AG04450 (cell line): Measurements from ENCODE around the gene COL23A1. TPM values are rescaled to one million over a fixed set of nuclear protein-coding genes. Genes with fewer than 3 reads are reported as not detected.

Experiments
- CTCF ChIA-PET: fragments of 300-600, 350-600 bp; formaldehyde crosslinking; extraction: SDS; loops from one replicate; lab custom pipeline; 2022; ENCODE audit warnings: antibody characterized with exemption, inconsistent platforms; lab: Charles Lee
- POLR2A ChIA-PET: fragments of 350-600 bp; formaldehyde crosslinking; extraction: SDS; loops from one replicate; lab custom pipeline; 2021; ENCODE audit warnings: antibody characterized with exemption, inconsistent platforms; lab: Yijun Ruan, JAX
- DNase-seq: peaks from one replicate; pipeline ENCODE4 v3.0.0-alpha.2; 2011; ENCODE audit warnings: low read depth, low spot score
- H3K27ac ChIP-seq: one replicate; pipeline ENCODE4 v1.5.1; 2012; ENCODE audit warnings: low read depth, low read length, control low read depth
- H3K27me3 ChIP-seq: one replicate; pipeline ENCODE4 v1.6.0; 2012; ENCODE audit warnings: low read length; ENCODE audit not compliant: control insufficient read depth, insufficient read depth
- H3K4me3 ChIP-seq: 2 replicates; pipeline ENCODE4 v1.5.1; 2011; ENCODE audit warnings: mild to moderate bottlenecking, low read depth, low read length, control low read depth
- H3K9me3 ChIP-seq: 2 replicates; pipeline ENCODE4 v1.5.1; 2012; ENCODE audit warnings: low read length; ENCODE audit not compliant: control insufficient read depth, insufficient read depth
- CTCF ChIP-seq: IDR thresholded peaks from 2 replicates; pipeline ENCODE4 v1.5.1; 2011; ENCODE audit warnings: low read depth, low read length, control low read depth, inconsistent platforms
- polyA plus RNA-seq: library from polyadenylated mRNA; depleted of rRNA; stranded (reverse); fragments of >200 nt; gene quantifications from 2 replicates; pipeline ENCODE4 v1.2.3, GENCODE V29; 2011

Gene COL23A1
- polyA plus RNA-seq, 1 experiment: not detected

DNA sequence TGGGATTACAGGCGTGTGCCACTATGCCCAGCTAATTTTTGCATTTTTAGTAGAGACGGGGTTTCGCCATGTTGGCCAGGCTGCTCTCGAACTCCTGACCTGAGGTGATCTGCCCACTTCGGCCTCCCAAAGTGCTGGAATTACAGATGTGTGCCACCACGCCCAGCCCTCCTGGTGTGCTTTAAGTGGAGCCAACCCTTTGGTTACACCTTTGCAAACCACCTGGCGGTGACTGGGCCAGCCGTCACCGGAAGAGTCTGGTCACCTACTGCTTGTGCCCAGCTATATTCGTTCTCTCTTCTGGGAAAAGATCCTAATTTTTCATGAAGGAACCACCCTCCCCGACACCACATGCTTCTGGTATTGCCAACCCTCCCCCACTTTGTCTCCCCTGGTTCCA, 35.9 kb downstream of the COL23A1 start:
- CTCF ChIA-PET: no interaction called here
- DNase-seq: no peak
- no peak for TF ChIP-seq CTCF
- POLR2A ChIA-PET: no interaction called here
- Histone ChIP-seq H3K27ac (no peak overlapping the region), H3K9me3 (peaks cover 47% of the 10 kb centered on the region), H3K27me3 (no peaks in the 10 kb centered on the region), H3K4me3 (no peak overlapping the region)

DNA sequence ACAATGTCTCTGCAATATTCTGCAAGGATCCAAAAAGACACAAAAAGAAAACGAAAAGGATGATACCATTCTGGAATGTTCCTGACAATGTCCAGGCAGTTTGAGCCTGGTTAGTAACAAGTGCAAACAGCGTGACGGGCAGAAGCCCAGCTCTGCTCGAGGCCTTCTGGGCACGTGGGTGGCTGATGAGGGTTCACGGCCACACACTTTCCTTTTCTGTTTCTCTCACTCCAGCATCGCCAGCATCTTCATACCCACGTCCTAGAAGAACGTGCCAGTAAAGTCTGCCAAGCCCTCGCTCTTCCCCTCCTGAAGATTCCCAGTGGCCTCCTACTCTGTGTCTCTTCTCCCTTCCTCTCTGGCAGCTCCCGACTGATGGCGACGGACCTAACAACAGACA, 36.7 kb downstream of the COL23A1 start:
- Histone ChIP-seq H3K27me3 (no peaks in the 10 kb centered on the region), H3K27ac (no peak overlapping the region), H3K4me3 (no peak overlapping the region), H3K9me3 (peaks cover 40% of the 10 kb centered on the region)
- DNase-seq: no peak
- no peak for TF ChIP-seq CTCF
- ChIA-PET CTCF (interaction anchor here (1.9 kb wide), 1 partner anchor 318 kb away, joined by 8 read pairs; no protein-coding TSS in a partner anchor), POLR2A (no interaction called here)

GRCh38 chr5:178551468-178551867, 38.7 kb downstream of the COL23A1 start:
- no peak overlapping the region for H3K27ac ChIP-seq
- CTCF ChIA-PET: interaction anchor here (1.0 to 1.9 kb wide), 3 partner anchors 162 to 316 kb away, joined by 3 to 8 read pairs (median 3); no protein-coding TSS in a partner anchor
- DNase-seq: no peak
- H3K27me3 ChIP-seq: no peaks in the 10 kb centered on the region
- H3K4me3 ChIP-seq: no peak overlapping the region
- POLR2A ChIA-PET: no interaction called here
- TF ChIP-seq CTCF: no peak
- H3K9me3 ChIP-seq: peaks cover 31% of the 10 kb centered on the region

GRCh38 chr5:178551059-178551458, 39.1 kb downstream of the COL23A1 start:
- no peak overlapping the region for H3K4me3 ChIP-seq
- ChIA-PET CTCF (interaction anchor here (1.0 to 1.6 kb wide), 3 partner anchors 161 to 316 kb away, joined by 3 to 4 read pairs (median 3); no protein-coding TSS in a partner anchor), POLR2A (no interaction called here)
- DNase-seq: no peak
- H3K27ac ChIP-seq: no peak overlapping the region
- peak; percentile 37 for TF ChIP-seq CTCF
- peaks cover 33% of the 10 kb centered on the region for H3K9me3 ChIP-seq
- H3K27me3 ChIP-seq: no peaks in the 10 kb centered on the region

- no peak overlapping the region for H3K27ac ChIP-seq
- CTCF ChIA-PET: no interaction called here
- no peaks in the 10 kb centered on the region for H3K27me3 ChIP-seq
- H3K9me3 ChIP-seq: peaks cover 40% of the 10 kb centered on the region
- no peak for TF ChIP-seq CTCF
- DNase-seq: no peak
- H3K4me3 ChIP-seq: no peak overlapping the region
- POLR2A ChIA-PET: no interaction called here
These were observed 41.4 kb downstream of the COL23A1 start for GRCh38 chr5:178548746-178549145.
